Lung (tissue), 12 donors: Measurements from ENCODE around the gene PGM1. TPM values are rescaled to one million over a fixed set of nuclear protein-coding genes. Genes with fewer than 3 reads are reported as not detected.

Source experiments
- ATAC-seq: fragments of 200-7000 bp; cut with Tn5 transposase; one replicate; pipeline ENCODE4 v1.9.1; 2020; ENCODE audit warnings: moderate number of reproducible peaks; ENCODE audit not compliant: insufficient read depth, low FRiP score
- DNase-seq, 3 donors: peaks; one replicate each; pipeline ENCODE4 v3.0.0-alpha.2; 2013 to 2017
- H3K27ac ChIP-seq, 2 donors: one replicate each; pipeline ENCODE4 v1.5.1; 2013; ENCODE audit warnings: mild to moderate bottlenecking in 2 of 2, moderate library complexity in 2 of 2, control low read depth in 1 of 2, inconsistent platforms in 1 of 2, low read depth in 1 of 2, low read length in 1 of 2
- H3K27me3 ChIP-seq, 3 donors: one replicate each; pipeline ENCODE4 v1.5.1; 2013; ENCODE audit warnings: low read length in 2 of 3; ENCODE audit not compliant: control insufficient read depth in 3 of 3, insufficient read depth in 3 of 3
- H3K36me3 ChIP-seq, 4 donors: one replicate each; pipeline ENCODE4 v1.5.1; 2013; ENCODE audit warnings: low read length in 4 of 4, mild to moderate bottlenecking in 1 of 4, moderate library complexity in 1 of 4; ENCODE audit not compliant: control insufficient read depth in 4 of 4, insufficient read depth in 4 of 4
- H3K4me1 ChIP-seq, 5 donors: one replicate each; pipeline ENCODE4 v1.5.1; 2013; ENCODE audit warnings: low read length in 5 of 5, mild to moderate bottlenecking in 2 of 5, moderate library complexity in 1 of 5; ENCODE audit not compliant: control insufficient read depth in 5 of 5, insufficient read depth in 5 of 5
- H3K4me3 ChIP-seq: one replicate; pipeline ENCODE4 v1.5.1; 2013; ENCODE audit warnings: mild to moderate bottlenecking, control low read depth, moderate library complexity
- H3K9ac ChIP-seq, 2 donors: one replicate each; pipeline ENCODE4 v1.5.1; 2013; ENCODE audit warnings: low read length in 2 of 2, control low read depth in 1 of 2; ENCODE audit not compliant: insufficient read depth in 1 of 2
- H3K9me3 ChIP-seq, 4 donors: one replicate each; pipeline ENCODE4 v1.5.1; 2013; ENCODE audit warnings: low read length in 3 of 4, mild to moderate bottlenecking in 1 of 4, moderate library complexity in 1 of 4; ENCODE audit not compliant: control insufficient read depth in 4 of 4, insufficient read depth in 3 of 4
- WGBS, 2 donors: extraction: QIAGEN DNeasy Blood & Tissue Kit; methylation state at CpG; one replicate each; pipeline ENCODE4 v1.1.7; 2013; 5-methylcytosine and 5-hydroxymethylcytosine counted together
- polyA plus RNA-seq, 2 donors: library from polyadenylated mRNA; stranded (reverse); fragments of 200-250 nt; gene quantifications; one replicate each; pipeline ENCODE4 v1.2.1, GENCODE V29; 2013
- total RNA-seq, 2 donors: library from RNA; depleted of rRNA in 1 of 2; stranded (reverse); fragments of >200 nt in 1 of 2; gene quantifications; one replicate each; pipeline ENCODE4 v1.2.1, GENCODE V29; 2014 to 2021
- TF ChIP-seq, protein P1 (sequence below): IDR thresholded peaks from 2 replicates; pipeline ENCODE4 v1.5.1; 2012; ENCODE audit warnings: mild to moderate bottlenecking; ENCODE audit errors: control extremely low read depth, extremely low read depth
- donor health status: control.
- donor health status: control.
- donor health status: Bipolar disorder and iron deficiency.
- donor health status: healthy.
- donor health status: DM: yes; HTN: yes; CAD: no.

Gene PGM1
- total and polyA plus RNA-seq, 4 donors = 9.1 to 53.8 (median 34.8) TPM

DNA sequence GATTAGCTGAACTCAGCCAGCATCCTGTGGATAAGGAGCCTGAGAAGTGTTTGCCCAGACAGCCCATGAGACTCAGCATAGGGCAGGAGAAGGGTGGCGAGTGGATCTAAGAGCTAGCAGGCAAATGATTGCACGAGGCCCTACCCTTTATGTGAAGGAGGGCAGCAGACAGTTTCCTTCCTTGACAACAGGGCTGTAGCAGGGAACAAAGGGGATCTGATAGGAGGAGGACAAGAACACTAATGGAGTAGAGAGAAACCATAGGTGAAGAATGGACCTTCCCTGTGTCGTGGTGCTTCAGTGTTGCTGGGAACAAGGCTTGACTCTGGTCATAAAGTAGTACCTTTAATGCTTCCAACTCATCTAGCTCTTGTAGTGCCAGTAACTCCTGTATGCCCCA, 84.3 kb downstream of the PGM1 start:
- WGBS, 2 donors = 85 to 97% methylated on average over 3 of the region's 3 CpGs
- ATAC-seq = no peak
- peaks cover 0 to 3% (median 0%) of the 10 kb centered on the region in 4 donors for H3K9me3 ChIP-seq
- TF ChIP-seq, protein P1, sequence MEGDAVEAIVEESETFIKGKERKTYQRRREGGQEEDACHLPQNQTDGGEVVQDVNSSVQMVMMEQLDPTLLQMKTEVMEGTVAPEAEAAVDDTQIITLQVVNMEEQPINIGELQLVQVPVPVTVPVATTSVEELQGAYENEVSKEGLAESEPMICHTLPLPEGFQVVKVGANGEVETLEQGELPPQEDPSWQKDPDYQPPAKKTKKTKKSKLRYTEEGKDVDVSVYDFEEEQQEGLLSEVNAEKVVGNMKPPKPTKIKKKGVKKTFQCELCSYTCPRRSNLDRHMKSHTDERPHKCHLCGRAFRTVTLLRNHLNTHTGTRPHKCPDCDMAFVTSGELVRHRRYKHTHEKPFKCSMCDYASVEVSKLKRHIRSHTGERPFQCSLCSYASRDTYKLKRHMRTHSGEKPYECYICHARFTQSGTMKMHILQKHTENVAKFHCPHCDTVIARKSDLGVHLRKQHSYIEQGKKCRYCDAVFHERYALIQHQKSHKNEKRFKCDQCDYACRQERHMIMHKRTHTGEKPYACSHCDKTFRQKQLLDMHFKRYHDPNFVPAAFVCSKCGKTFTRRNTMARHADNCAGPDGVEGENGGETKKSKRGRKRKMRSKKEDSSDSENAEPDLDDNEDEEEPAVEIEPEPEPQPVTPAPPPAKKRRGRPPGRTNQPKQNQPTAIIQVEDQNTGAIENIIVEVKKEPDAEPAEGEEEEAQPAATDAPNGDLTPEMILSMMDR = no peak
- DNase-seq = no peak
- H3K27ac ChIP-seq = no peak overlapping the region
- H3K9ac ChIP-seq = no peak overlapping the region
- no peak overlapping the region for H3K4me3 ChIP-seq
- H3K27me3 ChIP-seq = no peaks in the 10 kb centered on the region
- H3K4me1 ChIP-seq = peaks cover 0 to 30% (median 10%) of the 10 kb centered on the region in 5 donors
- no peaks in the 10 kb centered on the region for H3K36me3 ChIP-seq

- ATAC-seq = no peak
- WGBS, 2 donors = 58 to 70% methylated on average over 1 of the region's 1 CpG
- TF ChIP-seq, protein P1 = no peak
Measured at GRCh38 chr1:63678200-63678599, 85.0 kb downstream of the PGM1 start.

GRCh38 chr1:63679076-63679475, 85.9 kb downstream of the PGM1 start:
- H3K36me3 ChIP-seq = no peaks in the 10 kb centered on the region
- peaks cover 0 to 28% (median 10%) of the 10 kb centered on the region in 5 donors for H3K4me1 ChIP-seq
- no peak overlapping the region for H3K27ac ChIP-seq
- H3K4me3 ChIP-seq = no peak overlapping the region
- H3K9ac ChIP-seq = no peak overlapping the region
- TF ChIP-seq, protein P1 = no peak
- no peaks in the 10 kb centered on the region for H3K27me3 ChIP-seq
- ATAC-seq (no peak), DNase-seq (no peak)
- 90 to 98% methylated on average over 2 of the region's 2 CpGs for WGBS, 2 donors
- peaks cover 0 to 3% (median 0%) of the 10 kb centered on the region in 4 donors for H3K9me3 ChIP-seq

More at GRCh38 chr1:63678200-63678599, 85.0 kb downstream of the PGM1 start:
- Histone ChIP-seq H3K9me3 (peaks cover 0 to 3% (median 0%) of the 10 kb centered on the region in 4 donors), H3K4me3 (no peak overlapping the region), H3K27ac (no peak overlapping the region), H3K9ac (no peak overlapping the region), H3K4me1 (peaks cover 0 to 30% (median 10%) of the 10 kb centered on the region in 5 donors), H3K36me3 (no peaks in the 10 kb centered on the region), H3K27me3 (no peaks in the 10 kb centered on the region)
- no peak for DNase-seq

DNA sequence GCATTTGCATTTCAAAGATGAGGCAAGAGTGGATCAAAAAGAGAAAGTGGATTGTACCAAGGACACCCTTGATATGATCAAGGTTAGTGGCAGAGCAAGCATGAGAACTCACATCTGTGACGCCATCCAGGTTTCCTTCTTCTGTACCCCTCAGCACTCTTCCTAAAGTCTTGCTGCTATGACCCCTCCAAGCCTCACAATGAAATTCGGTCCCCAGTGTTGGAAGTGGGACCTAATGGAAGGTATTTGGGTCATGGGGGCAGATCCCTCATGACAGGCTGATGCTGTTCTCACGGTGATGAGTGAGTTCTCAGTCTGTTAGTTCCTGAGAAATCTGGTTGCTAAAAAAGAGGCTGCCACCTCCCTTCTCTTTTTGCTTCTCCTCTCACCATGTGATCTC, 86.4 kb downstream of the PGM1 start:
- 87 to 92% methylated on average over 3 of the region's 3 CpGs for WGBS, 2 donors
- no peaks in the 10 kb centered on the region for H3K36me3 ChIP-seq
- H3K9me3 ChIP-seq = peaks cover 0 to 3% (median 0%) of the 10 kb centered on the region in 4 donors
- no peak overlapping the region for H3K27ac ChIP-seq
- no peaks in the 10 kb centered on the region for H3K27me3 ChIP-seq
- DNase-seq = no peak
- H3K4me3 ChIP-seq = no peak overlapping the region
- ATAC-seq = no peak
- no peak overlapping the region for H3K9ac ChIP-seq
- TF ChIP-seq, protein P1 = no peak
- peaks cover 0 to 23% (median 8%) of the 10 kb centered on the region in 5 donors for H3K4me1 ChIP-seq
